ENCODE measurements around the gene MZT2A. TPM values are rescaled to one million over a fixed set of nuclear protein-coding genes. Genes with fewer than 3 reads are reported as not detected.
"Not testable (repeated sequence)": the region's sequence is repeated elsewhere in the genome, so short reads cannot be mapped to it uniquely, and the experiment has no call there.

MZT2A gene
- total RNA-seq, 2 donors from 2014 or later = 60.5 to 96.1 TPM

DNA sequence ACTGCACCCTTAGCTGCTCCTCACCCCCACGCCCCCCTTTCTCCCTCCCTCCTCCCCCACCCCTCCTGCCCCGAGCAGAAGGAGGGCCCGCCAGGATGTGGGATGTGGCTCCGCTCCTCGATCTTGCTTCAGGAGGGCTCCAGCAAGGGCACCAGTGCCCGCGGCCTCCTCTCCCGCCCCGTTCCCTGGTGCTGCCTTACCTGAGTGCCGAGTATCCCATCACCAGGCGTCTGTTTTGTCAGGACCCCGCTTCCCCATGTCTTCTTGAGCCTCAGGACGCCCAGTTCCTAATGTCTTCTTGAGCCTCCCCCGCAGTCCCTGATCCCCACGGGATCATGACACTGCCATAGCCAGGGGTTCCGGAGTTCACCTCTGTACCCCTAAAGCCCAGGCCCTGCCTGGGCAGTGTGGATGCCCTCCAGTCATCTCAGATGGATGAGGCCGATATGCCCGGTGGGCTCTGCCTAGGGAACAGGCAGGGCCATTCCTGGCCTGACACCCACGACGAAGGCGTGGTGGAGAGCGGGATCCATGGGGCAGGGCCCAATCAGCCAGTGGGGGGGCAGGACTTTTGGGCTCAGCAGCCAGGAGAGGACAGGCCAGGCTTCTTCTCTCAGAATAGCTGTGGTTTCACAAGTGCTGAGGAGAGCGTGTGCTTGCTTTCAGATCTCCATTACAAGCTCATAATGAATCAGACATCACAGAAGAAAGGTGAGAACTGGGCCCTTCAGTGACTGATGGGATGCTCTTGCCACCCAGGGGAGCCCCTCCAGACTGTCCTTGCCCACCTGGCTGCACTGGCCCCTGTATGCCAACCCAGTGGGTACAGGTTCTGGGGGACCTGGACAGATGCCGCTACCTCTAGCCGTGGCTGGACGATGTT is 37.0 kb upstream of the MZT2A start:
- not testable (repeated sequence) for H3K9me3 Mint-ChIP-seq; H3K27me3 Mint-ChIP-seq; H3K36me3 Mint-ChIP-seq; H3K27ac Mint-ChIP-seq; DNase-seq (ENCODE audit: low spot score)
- peaks cover 14 to 16% of the 10 kb centered on the region in 2 donors for H3K4me1 Mint-ChIP-seq (ENCODE audit: low read depth in 2 of 2)
- peak; percentile 71 to 80 for ATAC-seq
- peak overlapping the region; percentile 72 for H3K4me3 Mint-ChIP-seq

DNA sequence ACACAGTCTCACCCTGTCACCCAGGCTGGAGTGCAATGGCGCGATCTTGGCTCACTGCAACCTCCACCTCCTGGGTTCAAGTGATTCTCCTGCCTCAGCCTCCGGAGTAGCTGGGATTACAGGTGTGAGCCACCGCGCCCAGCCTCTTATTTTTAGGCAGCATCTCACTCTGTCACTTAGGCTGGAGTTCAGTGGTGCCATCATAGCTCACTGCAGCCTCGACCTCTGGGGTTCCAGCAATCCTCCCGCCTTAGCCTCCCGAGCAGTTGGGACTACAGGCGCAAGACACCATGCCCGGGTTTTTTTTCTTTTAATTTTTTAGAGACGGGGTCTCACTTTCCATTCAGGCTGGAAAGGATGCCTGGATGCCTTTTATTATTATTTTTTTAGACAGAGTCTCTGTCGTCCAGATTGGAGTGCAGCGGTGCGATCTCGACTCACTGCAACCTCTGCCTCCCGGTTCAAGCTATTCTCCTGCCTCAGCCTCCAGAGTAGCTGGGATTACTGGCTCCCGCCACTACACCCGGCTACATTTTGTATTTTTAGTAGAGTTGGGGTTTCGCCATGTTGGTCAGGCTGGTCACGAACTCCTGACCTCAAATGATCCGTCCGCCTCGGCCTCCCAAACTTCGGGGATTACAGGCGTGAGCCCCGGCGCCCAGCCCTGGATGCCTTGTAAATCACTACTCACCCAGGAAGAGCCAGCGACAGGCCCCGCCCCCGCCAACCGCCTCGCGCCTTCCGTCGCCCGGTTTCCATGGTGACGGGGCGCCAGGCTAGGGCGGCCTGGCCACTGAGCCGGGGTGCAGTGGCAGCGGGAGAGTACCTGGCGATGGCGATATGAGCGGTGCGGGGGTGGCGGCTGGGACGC is 35.2 kb upstream of the MZT2A start, which contains the start of gene CCDC74A:
Gene CCDC74A (plus strand): TSS at position 758 of the 871 bp plus-strand sequence. CDS start 83 bp downstream, at position 841.
- not testable (repeated sequence) for H3K9me3 Mint-ChIP-seq, H3K36me3 Mint-ChIP-seq, H3K27me3 Mint-ChIP-seq
- DNase-seq (ENCODE audit: low spot score) (peak; percentile 92), ATAC-seq (peak; percentile 85 to 93)
- Mint-ChIP-seq H3K4me1 (ENCODE audit: low read depth in 2 of 2) (peaks cover 14 to 16% of the 10 kb centered on the region in 2 donors), H3K4me3 (peak within 1 kb of the TSS; percentile 78), H3K27ac (peak within 1 kb of the TSS; percentile 59 to 71)

DNA sequence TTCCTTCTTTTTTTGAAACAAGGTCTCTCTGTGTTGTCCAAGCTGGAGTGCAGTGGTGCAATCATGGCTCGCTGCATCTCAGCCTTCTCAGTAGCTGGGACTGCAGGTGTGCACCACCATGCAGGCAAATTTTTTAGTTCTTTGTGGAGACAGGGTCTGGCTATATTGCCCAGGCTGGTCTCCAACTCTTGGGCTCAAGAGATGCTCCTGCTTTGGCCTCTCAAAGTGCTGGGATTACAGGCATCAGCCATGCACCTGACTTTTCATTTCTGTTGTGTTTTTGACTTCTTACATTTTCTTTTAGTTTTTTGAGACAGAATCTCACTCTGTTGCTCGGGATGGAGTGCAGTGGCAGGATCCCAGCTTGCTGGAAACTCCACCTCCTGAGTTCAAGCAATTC is 33.1 kb upstream of the MZT2A start:
- not testable (repeated sequence) for H3K36me3 Mint-ChIP-seq; H3K9me3 Mint-ChIP-seq; H3K27me3 Mint-ChIP-seq; DNase-seq (ENCODE audit: low spot score); ATAC-seq; H3K4me3 Mint-ChIP-seq
- Mint-ChIP-seq H3K4me1 (ENCODE audit: low read depth in 2 of 2) (peaks cover 14 to 16% of the 10 kb centered on the region in 2 donors), H3K27ac (peak overlapping the region in 1 of 2 donors; percentile 62)

DNA sequence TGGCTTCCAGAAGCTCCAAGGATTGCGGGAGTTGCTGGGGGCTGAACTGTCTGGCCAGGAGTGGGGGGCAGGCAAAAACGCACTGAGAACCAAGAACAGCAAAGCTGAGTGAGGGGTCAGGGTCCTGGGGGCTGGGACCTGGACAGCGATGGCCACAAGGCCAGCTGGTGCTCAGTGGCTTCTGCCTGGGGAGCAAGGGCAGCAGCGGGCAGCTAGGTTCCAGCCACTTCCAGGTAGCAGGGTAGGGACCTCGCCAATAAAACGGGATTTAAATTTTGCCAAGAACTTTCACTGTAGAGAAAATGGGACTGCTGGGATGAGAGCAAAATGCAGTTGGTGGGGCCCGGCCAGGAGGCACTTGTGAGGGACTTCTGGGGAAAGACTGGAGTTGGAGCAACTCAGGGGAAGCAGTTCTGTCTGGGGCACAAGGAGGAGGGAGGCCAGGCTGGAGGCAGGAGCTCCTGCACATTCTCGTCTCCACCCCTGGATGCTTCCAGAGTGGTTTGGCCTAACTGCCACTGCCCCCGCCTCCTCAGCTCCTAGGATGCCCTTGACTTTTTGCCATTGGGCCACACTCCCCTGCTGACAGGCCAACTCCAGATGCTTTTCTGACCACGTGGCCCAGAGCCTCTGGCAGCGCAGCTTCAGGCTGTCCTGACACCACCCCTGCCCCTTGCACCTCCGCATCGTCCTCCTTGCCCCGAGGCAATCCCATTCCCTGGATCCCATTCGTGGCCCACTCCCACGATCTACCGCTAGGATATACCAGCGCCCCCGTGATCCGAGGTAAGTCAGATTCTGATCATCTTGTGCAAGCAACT is 30.0 kb upstream of the MZT2A start:
- Mint-ChIP-seq H3K27ac (no peak overlapping the region), H3K4me1 (ENCODE audit: low read depth in 2 of 2) (peaks cover 5% of the 10 kb centered on the region in 2 donors), H3K9me3 (no peaks in the 10 kb centered on the region), H3K27me3 (no peaks in the 10 kb centered on the region), H3K4me3 (no peak overlapping the region), H3K36me3 (no peaks in the 10 kb centered on the region)
- DNase-seq (ENCODE audit: low spot score) (no peak), ATAC-seq (no peak)

DNA sequence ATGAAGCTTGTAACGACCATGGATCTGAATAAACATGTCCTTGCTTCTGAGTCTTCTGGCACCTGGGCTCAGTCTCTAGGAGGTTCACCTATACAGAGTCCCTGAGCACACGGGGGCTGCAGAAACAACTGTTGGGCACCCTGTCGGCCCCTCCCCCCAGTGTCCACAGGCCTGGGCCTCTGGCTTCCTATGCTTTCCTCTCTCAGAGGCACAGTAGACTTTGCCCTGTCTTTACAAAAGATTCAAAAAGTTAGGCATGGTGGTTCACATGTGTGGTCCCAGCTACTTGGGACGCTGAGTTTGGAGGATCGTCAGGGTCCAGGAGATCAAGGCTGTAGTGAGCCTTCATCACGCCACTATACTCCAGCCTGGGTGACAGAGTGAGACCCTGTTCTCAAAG is 29.3 kb upstream of the MZT2A start:
- H3K27ac Mint-ChIP-seq; H3K36me3 Mint-ChIP-seq; ATAC-seq; H3K4me1 Mint-ChIP-seq (ENCODE audit: low read depth in 2 of 2); DNase-seq (ENCODE audit: low spot score); H3K9me3 Mint-ChIP-seq; H3K4me3 Mint-ChIP-seq; H3K27me3 Mint-ChIP-seq: not testable (repeated sequence)

DNA sequence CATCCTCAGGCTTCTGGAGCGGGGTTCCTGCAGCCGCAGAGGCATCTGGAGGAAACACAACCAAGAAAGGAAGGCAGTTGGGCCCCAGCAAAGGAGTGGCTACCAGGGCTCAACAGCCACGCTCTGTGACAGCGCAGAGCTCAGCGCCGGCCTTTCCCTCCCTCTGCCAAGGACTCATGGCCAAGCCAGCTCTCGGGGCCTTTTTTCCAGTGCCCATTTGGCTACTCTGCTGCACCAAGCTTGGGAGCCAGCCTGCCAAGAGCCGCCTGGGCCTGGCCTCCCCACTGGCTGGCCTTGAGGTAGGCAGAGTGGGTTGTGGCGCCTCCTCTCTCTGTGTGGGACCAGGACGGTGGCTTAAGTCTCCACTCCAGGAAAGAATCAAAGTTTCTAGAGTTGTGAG is 28.3 kb upstream of the MZT2A start:
- H3K27ac Mint-ChIP-seq = no peak overlapping the region
- H3K4me3 Mint-ChIP-seq = no peak overlapping the region
- ATAC-seq (no peak), DNase-seq (ENCODE audit: low spot score) (no peak)
- H3K27me3 Mint-ChIP-seq = no peaks in the 10 kb centered on the region
- no peaks in the 10 kb centered on the region for H3K36me3 Mint-ChIP-seq
- H3K9me3 Mint-ChIP-seq = no peaks in the 10 kb centered on the region
- peaks cover 0 to 2% of the 10 kb centered on the region in 2 donors for H3K4me1 Mint-ChIP-seq (ENCODE audit: low read depth in 2 of 2)

DNA sequence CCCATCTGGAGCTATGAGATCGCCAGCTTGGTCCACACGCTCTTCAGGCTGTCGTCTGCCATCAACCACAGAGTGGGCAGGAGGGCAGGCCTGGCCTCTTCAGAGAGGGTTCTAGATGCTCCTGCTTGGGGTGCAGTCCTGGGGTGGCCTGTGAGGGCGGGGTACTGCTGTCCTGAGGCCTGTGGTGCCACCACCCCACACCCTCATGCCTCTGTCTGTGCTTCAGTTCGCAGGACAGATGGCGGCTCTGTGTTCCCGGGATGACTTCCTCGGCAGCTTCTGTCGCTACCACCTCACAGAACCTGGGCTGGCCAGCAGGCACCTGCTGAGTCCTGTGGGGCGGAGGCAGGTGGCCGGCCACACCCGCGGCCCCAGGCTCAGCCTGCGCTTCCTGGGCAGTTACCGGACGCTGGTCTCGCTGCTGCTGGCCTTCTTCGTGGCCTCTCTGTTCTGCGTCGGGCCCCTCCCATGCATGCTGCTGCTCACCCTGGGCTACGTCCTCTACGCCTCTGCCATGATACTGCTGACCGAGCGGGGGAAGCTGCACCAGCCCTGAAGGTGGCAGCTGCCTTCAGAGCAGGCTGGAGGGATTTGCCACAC is 27.8 kb upstream of the MZT2A start:
- not testable (repeated sequence) for H3K27ac Mint-ChIP-seq; ATAC-seq; DNase-seq (ENCODE audit: low spot score); H3K4me3 Mint-ChIP-seq; H3K36me3 Mint-ChIP-seq; H3K4me1 Mint-ChIP-seq (ENCODE audit: low read depth in 2 of 2); H3K9me3 Mint-ChIP-seq; H3K27me3 Mint-ChIP-seq

DNA sequence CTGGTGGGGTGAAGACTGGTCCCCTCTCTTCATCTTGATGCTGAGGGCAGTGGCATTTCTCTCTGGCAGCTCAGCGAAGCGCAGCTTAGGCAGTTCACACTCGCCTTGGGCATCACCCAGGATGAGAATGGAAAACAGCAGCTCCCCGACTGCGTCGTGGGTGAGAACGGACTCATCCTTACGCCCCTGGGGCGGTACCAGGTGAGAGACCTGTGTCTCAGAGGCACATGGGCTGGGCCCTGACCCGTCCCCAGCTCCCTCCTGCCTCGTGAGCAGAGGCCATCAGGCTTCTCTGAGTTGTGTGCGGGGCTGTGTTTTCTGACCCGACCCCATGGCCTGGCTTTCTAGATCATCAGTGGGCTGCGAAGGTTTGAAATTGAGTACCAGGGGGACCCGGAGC is 27.3 kb upstream of the MZT2A start:
- H3K4me1 Mint-ChIP-seq (ENCODE audit: low read depth in 2 of 2) = peaks cover 7 to 9% of the 10 kb centered on the region in 2 donors
- DNase-seq (ENCODE audit: low spot score) (no peak), ATAC-seq (no peak)
- H3K27me3 Mint-ChIP-seq = no peaks in the 10 kb centered on the region
- no peak overlapping the region for H3K4me3 Mint-ChIP-seq
- H3K9me3 Mint-ChIP-seq = no peaks in the 10 kb centered on the region
- H3K36me3 Mint-ChIP-seq = no peaks in the 10 kb centered on the region
- H3K27ac Mint-ChIP-seq = no peak overlapping the region

DNA sequence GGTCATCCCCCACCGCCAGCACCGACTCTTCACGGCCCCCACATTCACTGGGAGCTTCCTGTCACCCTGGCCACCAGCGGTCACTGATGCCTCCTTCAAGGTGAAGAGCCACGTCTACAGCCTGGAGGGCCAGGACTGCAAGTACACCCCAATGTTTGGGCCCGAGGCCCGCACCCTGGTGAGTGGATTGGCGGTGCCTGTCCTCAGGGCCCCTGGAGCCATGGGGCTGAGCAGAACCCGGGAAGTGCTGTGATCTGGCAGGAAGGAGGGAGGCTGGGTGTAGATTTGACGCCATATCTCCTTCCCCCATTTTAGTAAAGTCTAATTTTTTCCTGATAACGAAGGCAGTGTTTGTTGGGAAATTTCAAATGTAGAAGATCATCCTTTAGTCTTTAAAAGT is 26.3 kb upstream of the MZT2A start:
- H3K4me3 Mint-ChIP-seq; DNase-seq (ENCODE audit: low spot score); H3K27me3 Mint-ChIP-seq; H3K9me3 Mint-ChIP-seq; ATAC-seq; H3K27ac Mint-ChIP-seq; H3K36me3 Mint-ChIP-seq: not testable (repeated sequence)
- H3K4me1 Mint-ChIP-seq (ENCODE audit: low read depth in 2 of 2) = peaks cover 15% of the 10 kb centered on the region in 2 donors

DNA sequence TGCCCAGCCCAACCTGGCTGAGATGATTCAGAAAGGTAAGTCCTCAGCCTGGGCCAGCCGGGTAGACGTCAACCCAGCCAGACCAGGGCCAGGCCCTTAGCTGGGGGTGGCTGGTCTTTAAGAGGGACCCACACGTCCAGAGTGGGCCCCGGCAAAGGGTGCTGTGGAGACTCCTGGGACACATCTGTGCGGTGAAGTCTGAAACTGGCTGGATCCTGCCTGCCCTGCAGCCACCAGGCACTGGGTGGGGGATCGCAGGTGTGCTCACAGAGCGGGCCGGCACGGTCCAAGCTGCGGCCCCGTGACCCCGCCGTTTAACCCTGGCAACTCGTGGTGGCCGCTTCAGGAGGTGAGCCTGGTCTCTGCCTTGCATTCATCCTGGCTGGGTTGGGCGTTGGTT is 25.7 kb upstream of the MZT2A start:
- not testable (repeated sequence) for H3K4me3 Mint-ChIP-seq; ATAC-seq; H3K27me3 Mint-ChIP-seq; H3K9me3 Mint-ChIP-seq; H3K36me3 Mint-ChIP-seq; H3K27ac Mint-ChIP-seq; DNase-seq (ENCODE audit: low spot score)
- H3K4me1 Mint-ChIP-seq (ENCODE audit: low read depth in 2 of 2) = peaks cover 15% of the 10 kb centered on the region in 2 donors

DNA sequence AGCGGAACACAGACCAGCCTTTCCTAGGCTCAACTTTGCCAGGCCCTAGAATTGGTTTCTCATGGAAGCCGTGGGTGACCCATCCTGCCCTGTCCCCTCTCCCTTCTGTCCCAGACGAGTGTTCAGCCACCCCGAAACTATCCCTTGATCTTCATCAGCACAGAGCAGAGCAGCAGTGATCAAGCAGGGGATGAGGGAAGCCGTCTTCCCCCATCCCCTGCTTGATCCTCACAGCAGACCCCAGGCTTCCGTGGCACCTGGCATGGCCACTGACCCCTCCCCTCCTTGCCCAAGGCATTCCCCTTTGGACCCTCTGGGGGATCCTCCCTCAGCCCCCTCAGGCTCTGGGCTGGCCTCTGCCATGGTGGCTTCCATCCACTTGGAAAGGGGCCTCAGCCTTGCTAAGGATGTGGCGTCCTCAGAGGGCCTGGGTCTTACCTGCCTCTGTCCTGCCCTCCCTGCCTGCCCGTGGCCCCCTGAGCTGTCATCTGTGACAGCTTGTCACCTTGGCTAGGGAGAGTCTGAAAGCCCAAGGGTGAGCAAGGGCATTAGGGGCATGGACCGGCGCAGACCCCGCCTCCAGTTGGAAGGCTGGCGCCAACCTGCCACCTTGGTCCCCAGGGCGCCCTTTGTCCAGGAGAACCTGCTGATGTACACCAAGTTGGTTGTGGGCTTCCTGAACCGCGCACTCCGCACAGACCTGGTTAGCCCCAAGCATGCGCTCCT is 25.1 kb upstream of the MZT2A start:
- DNase-seq (ENCODE audit: low spot score) (no peak), ATAC-seq (no peak)
- H3K4me3 Mint-ChIP-seq = no peak overlapping the region
- no peaks in the 10 kb centered on the region for H3K9me3 Mint-ChIP-seq
- H3K36me3 Mint-ChIP-seq = no peaks in the 10 kb centered on the region
- H3K4me1 Mint-ChIP-seq (ENCODE audit: low read depth in 2 of 2) = peaks cover 18 to 19% of the 10 kb centered on the region in 2 donors
- H3K27ac Mint-ChIP-seq = no peak overlapping the region
- H3K27me3 Mint-ChIP-seq = no peaks in the 10 kb centered on the region

DNA sequence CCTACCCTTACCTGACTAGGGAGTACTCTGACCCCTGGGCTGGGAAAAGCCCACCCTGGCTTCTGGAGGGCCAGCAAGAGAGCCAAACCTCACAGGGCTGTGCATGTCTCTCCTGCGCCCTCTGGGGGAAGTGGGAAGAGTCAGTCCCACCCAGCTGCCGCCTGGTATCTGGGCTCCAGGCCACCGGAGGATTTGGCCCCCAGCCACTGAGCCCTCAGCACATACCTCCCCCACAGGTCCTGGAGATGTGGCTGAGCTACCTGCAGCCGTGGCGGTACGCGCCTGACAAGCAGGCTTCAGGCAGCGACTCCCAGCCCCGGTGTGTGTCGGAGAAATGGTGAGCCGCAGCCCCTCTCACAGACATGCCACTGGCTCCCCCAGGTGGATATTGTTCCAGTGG is 24.4 kb upstream of the MZT2A start:
- not testable (repeated sequence) for DNase-seq (ENCODE audit: low spot score); H3K9me3 Mint-ChIP-seq; ATAC-seq; H3K27ac Mint-ChIP-seq; H3K27me3 Mint-ChIP-seq; H3K4me3 Mint-ChIP-seq; H3K36me3 Mint-ChIP-seq
- H3K4me1 Mint-ChIP-seq (ENCODE audit: low read depth in 2 of 2) = peaks cover 20 to 21% of the 10 kb centered on the region in 2 donors
